ENCODE data around the gene NOS1AP.

DNA sequence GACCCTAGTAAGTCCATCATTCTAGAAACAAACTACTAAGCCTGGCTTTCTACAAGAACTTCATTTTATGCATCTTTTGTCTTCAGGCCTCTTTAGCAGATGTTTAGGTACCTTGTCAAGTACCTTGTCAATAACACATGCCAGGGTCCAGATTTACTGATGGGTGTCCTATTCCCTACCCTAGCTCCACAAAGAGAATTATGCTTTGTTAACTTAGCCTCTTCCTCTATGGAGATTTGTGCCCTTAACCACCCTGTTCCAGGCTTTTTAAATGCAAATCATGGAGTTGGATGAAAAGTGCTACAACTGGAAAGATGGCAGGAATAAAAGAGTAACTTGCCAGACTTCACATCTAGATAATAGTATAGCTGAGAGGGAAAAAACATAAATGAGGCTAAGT is 264.5 kb downstream of the NOS1AP start:
- TF ChIP-seq SUZ12 (IDR thresholded peaks at IDR 0.05) (no peak), HDGF (IDR thresholded peaks at IDR 0.05; ENCODE audit: borderline replicate concordance) (no peak), ZNF384 (IDR thresholded peaks at IDR 0.05) (no peak), FOXK2 (IDR thresholded peaks at IDR 0.05) (no peak), FOXM1 (IDR thresholded peaks at IDR 0.05; ENCODE audit: borderline replicate concordance) (no peak), L3MBTL2 (conservative IDR thresholded peaks at IDR 0.05) (no peak), LEF1 (IDR thresholded peaks at IDR 0.05; ENCODE audit: borderline replicate concordance) (no peak), BHLHE40 (IDR thresholded peaks at IDR 0.05; ENCODE audit: borderline replicate concordance) (no peak), NFRKB (IDR thresholded peaks at IDR 0.05) (no peak), FOXA1 (IDR thresholded peaks at IDR 0.05) (no peak), TARDBP (IDR thresholded peaks at IDR 0.05) (no peak), CTBP1 (IDR thresholded peaks at IDR 0.05; ENCODE audit: borderline replicate concordance) (no peak), ELF4 (IDR thresholded peaks at IDR 0.05) (no peak), SP1 (IDR thresholded peaks at IDR 0.05) (no peak)
